Mesenchymal stem cell (in vitro differentiated cells and primary cell): Measurements from ENCODE around the gene PRX.
"Not testable (repeated sequence)": the region's sequence is repeated elsewhere in the genome, so short reads cannot be mapped to it uniquely, and the experiment has no call there.

Experiments
- DNase-seq: peaks from one replicate; pipeline ENCODE4 v3.0.0-alpha.2; 2013
- H2AFZ ChIP-seq: one replicate; pipeline ENCODE4 v1.6.1; 2013; ENCODE audit warnings: low read depth, mild to moderate bottlenecking, control low read depth, inconsistent platforms, low read length, moderate library complexity
- H2AK5ac ChIP-seq: 2 replicates; pipeline ENCODE4 v1.6.1; 2013; ENCODE audit warnings: low read length, moderate library complexity, mild to moderate bottlenecking, inconsistent platforms; ENCODE audit not compliant: severe bottlenecking
- H2BK120ac ChIP-seq: one replicate; pipeline ENCODE4 v1.6.1; 2013; ENCODE audit warnings: low read depth, mild to moderate bottlenecking, inconsistent platforms, low read length, moderate library complexity
- H2BK12ac ChIP-seq, 2 experiments: one replicate each; pipeline ENCODE4 v1.6.1; 2013; ENCODE audit warnings: inconsistent platforms in 2 of 2, low read length in 2 of 2, mild to moderate bottlenecking in 2 of 2, moderate library complexity in 2 of 2, control low read depth in 1 of 2
- H2BK15ac ChIP-seq: one replicate; pipeline ENCODE4 v1.6.1; 2013; ENCODE audit warnings: mild to moderate bottlenecking, low read depth, inconsistent platforms; ENCODE audit not compliant: poor library complexity, severe bottlenecking
- H2BK5ac ChIP-seq: 2 replicates; pipeline ENCODE4 v1.6.1; 2013; ENCODE audit warnings: low read depth, mild to moderate bottlenecking, low read length, control low read depth, inconsistent platforms; ENCODE audit not compliant: poor library complexity, severe bottlenecking
- H3K14ac ChIP-seq, 2 experiments: one replicate each; pipeline ENCODE4 v1.6.1; 2013; ENCODE audit warnings: inconsistent platforms in 2 of 2, low read length in 2 of 2, control low read depth in 1 of 2, mild to moderate bottlenecking in 1 of 2, moderate library complexity in 1 of 2
- H3K18ac ChIP-seq, 2 experiments: one replicate each; pipeline ENCODE4 v1.6.1; 2013; ENCODE audit warnings: inconsistent platforms in 2 of 2, low read length in 2 of 2, control low read depth in 1 of 2, low read depth in 1 of 2, mild to moderate bottlenecking in 1 of 2
- H3K23ac ChIP-seq, 2 experiments: one replicate each; pipeline ENCODE4 v1.6.1; 2013; ENCODE audit warnings: inconsistent platforms in 2 of 2, low read length in 2 of 2, mild to moderate bottlenecking in 2 of 2, moderate library complexity in 2 of 2, control low read depth in 1 of 2
- H3K27ac ChIP-seq: 2 replicates; pipeline ENCODE4 v1.5.1; 2013; ENCODE audit warnings: mild to moderate bottlenecking, moderate library complexity, low read length, control low read depth, inconsistent platforms; ENCODE audit not compliant: poor library complexity, severe bottlenecking
- H3K27me3 ChIP-seq, 2 experiments: 2 replicates each; pipeline versions ENCODE4 v1.6.1 to v1.7.0; 2013; ENCODE audit warnings: low read length in 2 of 2, mild to moderate bottlenecking in 2 of 2, moderate library complexity in 2 of 2, control low read depth in 1 of 2, inconsistent platforms in 1 of 2; ENCODE audit not compliant: control insufficient read depth in 1 of 2, insufficient read depth in 1 of 2
- H3K36me3 ChIP-seq, 2 experiments: 2 replicates each; pipeline versions ENCODE4 v1.6.1 to v1.7.0; 2013; ENCODE audit warnings: low read length in 2 of 2, control low read depth in 1 of 2, inconsistent platforms in 1 of 2, low read depth in 1 of 2, mild to moderate bottlenecking in 1 of 2; ENCODE audit not compliant: insufficient read depth in 2 of 2, control insufficient read depth in 1 of 2
- H3K4ac ChIP-seq, 2 experiments: one replicate each; pipeline ENCODE4 v1.6.1; 2013; ENCODE audit warnings: inconsistent platforms in 2 of 2, low read length in 2 of 2, mild to moderate bottlenecking in 2 of 2, moderate library complexity in 2 of 2, control low read depth in 1 of 2, low read depth in 1 of 2
- H3K4me1 ChIP-seq: 2 replicates; pipeline ENCODE4 v1.6.1; 2013; ENCODE audit warnings: low read depth, low read length, control low read depth; ENCODE audit not compliant: control insufficient read depth, insufficient read depth
- H3K4me2 ChIP-seq: 2 replicates; pipeline ENCODE4 v1.6.1; 2013; ENCODE audit warnings: low read length, mild to moderate bottlenecking, inconsistent platforms; ENCODE audit not compliant: poor library complexity, severe bottlenecking
- H3K4me3 ChIP-seq, 2 experiments: 2 replicates each; pipeline versions ENCODE4 v1.5.1 to v1.7.0; 2013; ENCODE audit warnings: low read length in 2 of 2, mild to moderate bottlenecking in 2 of 2, control low read depth in 1 of 2, low read depth in 1 of 2; ENCODE audit not compliant: insufficient read depth in 1 of 2
- H3K79me1 ChIP-seq: replicated peaks from 2 replicates; pipeline ENCODE4 v1.6.1; 2013; ENCODE audit warnings: mild to moderate bottlenecking, control low read depth, low read length, inconsistent platforms; ENCODE audit not compliant: poor library complexity, severe bottlenecking
- H3K9ac ChIP-seq: 2 replicates; pipeline ENCODE4 v1.7.0; 2013; ENCODE audit warnings: mild to moderate bottlenecking, low read length, moderate library complexity
- H3K9me3 ChIP-seq: 2 replicates; pipeline ENCODE4 v1.7.0; 2013; ENCODE audit warnings: mild to moderate bottlenecking, low read length; ENCODE audit not compliant: control insufficient read depth
- H4K8ac ChIP-seq: one replicate; pipeline ENCODE4 v1.6.1; 2013; ENCODE audit warnings: inconsistent platforms, mild to moderate bottlenecking, low read length, moderate library complexity
- H4K91ac ChIP-seq: one replicate; pipeline ENCODE4 v1.6.1; 2013; ENCODE audit warnings: mild to moderate bottlenecking, low read length, inconsistent platforms
- WGBS: methylation state at CpG from one replicate; pipeline ENCODE4 v1.1.7; 2013; ENCODE audit warnings: mixed read lengths; 5-methylcytosine and 5-hydroxymethylcytosine counted together

The PRX gene

GRCh38 chr19:40430242-40430641 lies 17.1 kb upstream of the PRX start:
- not testable (repeated sequence) for H3K23ac ChIP-seq, H2AK5ac ChIP-seq, H4K8ac ChIP-seq, H3K4ac ChIP-seq, H3K14ac ChIP-seq, H2AFZ ChIP-seq, H3K4me1 ChIP-seq, H3K36me3 ChIP-seq, H4K91ac ChIP-seq, H2BK12ac ChIP-seq, H3K4me2 ChIP-seq, DNase-seq, H3K27ac ChIP-seq, H3K9ac ChIP-seq, H3K27me3 ChIP-seq, H2BK5ac ChIP-seq, H2BK15ac ChIP-seq, H3K4me3 ChIP-seq, H3K9me3 ChIP-seq, H2BK120ac ChIP-seq, H3K79me1 ChIP-seq
- peak overlapping the region in 1 of 2 experiments; percentile 21 for H3K18ac ChIP-seq
- WGBS: 96% methylated on average over 7 of the region's 10 CpGs

- H2BK15ac ChIP-seq, H3K18ac ChIP-seq, H4K91ac ChIP-seq, H2BK5ac ChIP-seq, H3K14ac ChIP-seq, H3K9ac ChIP-seq, H3K79me1 ChIP-seq, H3K27ac ChIP-seq, H2BK12ac ChIP-seq, H2BK120ac ChIP-seq, H3K4me3 ChIP-seq, H3K36me3 ChIP-seq, H3K9me3 ChIP-seq, H4K8ac ChIP-seq, H3K4me2 ChIP-seq, H3K27me3 ChIP-seq, H3K23ac ChIP-seq, H2AK5ac ChIP-seq, DNase-seq, H2AFZ ChIP-seq, H3K4ac ChIP-seq: not testable (repeated sequence)
- 96% methylated on average over 7 of the region's 7 CpGs for WGBS
- H3K4me1 ChIP-seq: peaks cover 10% of the 10 kb centered on the region
Measured at GRCh38 chr19:40428197-40428596, 15.0 kb upstream of the PRX start.

- WGBS: under 1% methylated on average over 61 of the region's 75 CpGs
- H3K36me3 ChIP-seq: peaks cover 11 to 15% of the 10 kb centered on the region in 2 experiments
- H4K8ac ChIP-seq: peak within 1 kb of the TSS; percentile 83
- H2AK5ac ChIP-seq: peak within 1 kb of the TSS; percentile 88
- peak within 1 kb of the TSS; percentile 99 for H3K27ac ChIP-seq
- peak within 1 kb of the TSS; percentile 73 to 89 for H3K4ac ChIP-seq
- peak within 1 kb of the TSS; percentile 97 for H2BK5ac ChIP-seq
- H3K9ac ChIP-seq: peak within 1 kb of the TSS; percentile 99
- peak within 1 kb of the TSS; percentile 86 to 96 for H3K18ac ChIP-seq
- no peak within 1 kb of the TSS for H2AFZ ChIP-seq
- peaks cover 6% of the 10 kb centered on the region for H3K79me1 ChIP-seq
- H3K9me3 ChIP-seq: no peaks in the 10 kb centered on the region
- peak within 1 kb of the TSS; percentile 85 for H4K91ac ChIP-seq
- H3K4me1 ChIP-seq: peaks cover 10% of the 10 kb centered on the region
- peak within 1 kb of the TSS; percentile 75 for H2BK12ac ChIP-seq
- peak within 1 kb of the TSS; percentile 80 to 86 for H3K4me3 ChIP-seq
- H3K27me3 ChIP-seq: no peaks in the 10 kb centered on the region
- peak within 1 kb of the TSS; percentile 94 for H3K4me2 ChIP-seq
- DNase-seq: peak; percentile 99
- peak within 1 kb of the TSS in 1 of 2 experiments; percentile 94 for H3K14ac ChIP-seq
- H3K23ac ChIP-seq: peak within 1 kb of the TSS; percentile 67 to 98
- H2BK15ac ChIP-seq: peak within 1 kb of the TSS; percentile 100
- peak within 1 kb of the TSS; percentile 96 for H2BK120ac ChIP-seq
Measured at GRCh38 chr19:40425450-40426287, 12.5 kb upstream of the PRX start, which contains the start of gene SERTAD1. TSS of gene SERTAD1 (minus strand) at chr19:40425992. CDS start at chr19:40423546, 2,446 bp downstream.

- Histone ChIP-seq H3K9ac (peak overlapping the region; percentile 99), H2AK5ac (peak overlapping the region; percentile 88), H2BK120ac (peak overlapping the region; percentile 96), H3K18ac (peak overlapping the region; percentile 86 to 96), H2AFZ (no peak overlapping the region), H3K14ac (peak overlapping the region; percentile 43 to 94), H4K8ac (peak overlapping the region; percentile 83), H4K91ac (peak overlapping the region; percentile 85), H3K27me3 (no peaks in the 10 kb centered on the region), H3K4me3 (peak overlapping the region; percentile 80 to 86), H3K4ac (peak overlapping the region; percentile 73 to 89), H3K9me3 (no peaks in the 10 kb centered on the region), H2BK5ac (peak overlapping the region; percentile 97), H3K27ac (peak overlapping the region; percentile 99), H3K4me2 (peak overlapping the region; percentile 94), H2BK15ac (peak overlapping the region; percentile 100), H3K36me3 (peaks cover 11 to 15% of the 10 kb centered on the region in 2 experiments), H2BK12ac (peak overlapping the region; percentile 75), H3K79me1 (peaks cover 6% of the 10 kb centered on the region), H3K4me1 (peaks cover 11% of the 10 kb centered on the region), H3K23ac (peak overlapping the region; percentile 67 to 98)
- peak; percentile 41 for DNase-seq
- WGBS: 1% methylated on average over 20 of the region's 28 CpGs
Measured at GRCh38 chr19:40424637-40425449, 11.7 kb upstream of the PRX start.
